Measurements from ENCODE around the gene EXD3. TPM values are rescaled to one million over a fixed set of nuclear protein-coding genes. Genes with fewer than 3 reads are reported as not detected.

The EXD3 gene
- total and polyA plus RNA-seq, 2 of the 13 experiments (the other 11 are each of a cell fraction or from before 2014, with no cell fraction given) = 2.7 to 4.8 TPM

- TF ChIP-seq ZMAT5 (CRISPR knock-in tag; IDR thresholded peaks at IDR 0.05; ENCODE audit: borderline replicate concordance, low read depth) (no peak), ZSCAN25 (CRISPR knock-in tag; IDR thresholded peaks at IDR 0.05) (peak; percentile 13; the same call in 1 of the 2 replicates), KLF15 (CRISPR knock-in tag; IDR thresholded peaks at IDR 0.05; ENCODE audit: borderline replicate concordance) (0 out of 2 replicates have a peak, but pooled peaks have one; percentile 53), TBP (CRISPR knock-in tag; IDR thresholded peaks at IDR 0.05) (no peak), JDP2 (CRISPR knock-in tag; IDR thresholded peaks at IDR 0.05; ENCODE audit: borderline replicate concordance) (no peak), ZNF512B (CRISPR knock-in tag; IDR thresholded peaks at IDR 0.05; ENCODE audit: borderline replicate concordance) (no peak), ZNF546 (CRISPR knock-in tag; conservative IDR thresholded peaks at IDR 0.05) (peak; percentile 60), NFE2 (CRISPR knock-in tag; IDR thresholded peaks at IDR 0.05) (no peak), ZNF777 (CRISPR knock-in tag; IDR thresholded peaks at IDR 0.05) (peak; percentile 65), ZNF180 (CRISPR knock-in tag; IDR thresholded peaks at IDR 0.05; ENCODE audit: borderline replicate concordance, low read depth) (no peak), THYN1 (CRISPR knock-in tag; IDR thresholded peaks at IDR 0.05; ENCODE audit: borderline replicate concordance, low read depth) (no peak), ZNF639 (CRISPR knock-in tag; conservative IDR thresholded peaks at IDR 0.05) (peak; percentile 32; the same call in 1 of the 2 replicates), TCF7L2 (IDR thresholded peaks at IDR 0.05; ENCODE audit: low read depth, low read length) (no peak), NCOA2 (CRISPR knock-in tag; IDR thresholded peaks at IDR 0.05) (peak; percentile 52; the same call in 1 of the 2 replicates), ZNF782 (CRISPR knock-in tag; IDR thresholded peaks at IDR 0.05; ENCODE audit: borderline replicate concordance) (no peak; the same call in 1 of the 2 replicates), SNAPC2 (CRISPR knock-in tag; IDR thresholded peaks at IDR 0.05) (peak; percentile 27; the same call in 1 of the 2 replicates), NKX3-1 (CRISPR knock-in tag; IDR thresholded peaks at IDR 0.05) (no peak), HMG20B (CRISPR knock-in tag; conservative IDR thresholded peaks at IDR 0.05) (no peak), SRSF1 (optimal IDR thresholded peaks at IDR 0.05; ENCODE audit: low read depth, low read length) (peak; percentile 86), U2AF1 (optimal IDR thresholded peaks at IDR 0.05; ENCODE audit: low read depth, low read length) (peak; percentile 53), KAT2B (IDR thresholded peaks at IDR 0.05; ENCODE audit: borderline replicate concordance, low read depth, low read length) (no peak), ZMAT3 (CRISPR knock-in tag; conservative IDR thresholded peaks at IDR 0.05) (peak; percentile 91), ATF5 (CRISPR knock-in tag; IDR thresholded peaks at IDR 0.05; ENCODE audit: low read depth) (no peak), MTERF4 (CRISPR knock-in tag; IDR thresholded peaks at IDR 0.05) (no peak)
Measured at GRCh38 chr9:137277329-137278041, 145.5 kb downstream of the EXD3 start, which contains the start of gene TOR4A (continued).
